ENCODE measurements around the gene ADSS1. TPM values are rescaled to one million over a fixed set of nuclear protein-coding genes. Genes with fewer than 3 reads are reported as not detected.

ADSS1 gene
- total RNA-seq, 2 donors from 2014 or later = 86.2 to 102 TPM

GRCh38 chr14:104794993-104795780, 71.2 kb downstream of the ADSS1 start, which contains the start of gene AKT1:
AKT1 (minus strand) TSS chr14:104795748; CDS start chr14:104792643, 3,105 bp downstream.
- DNase-seq = no peak
- intact Hi-C loops (cut with DNase I) = no loop called here
- ATAC-seq = peak; percentile 10 to 31

DNA sequence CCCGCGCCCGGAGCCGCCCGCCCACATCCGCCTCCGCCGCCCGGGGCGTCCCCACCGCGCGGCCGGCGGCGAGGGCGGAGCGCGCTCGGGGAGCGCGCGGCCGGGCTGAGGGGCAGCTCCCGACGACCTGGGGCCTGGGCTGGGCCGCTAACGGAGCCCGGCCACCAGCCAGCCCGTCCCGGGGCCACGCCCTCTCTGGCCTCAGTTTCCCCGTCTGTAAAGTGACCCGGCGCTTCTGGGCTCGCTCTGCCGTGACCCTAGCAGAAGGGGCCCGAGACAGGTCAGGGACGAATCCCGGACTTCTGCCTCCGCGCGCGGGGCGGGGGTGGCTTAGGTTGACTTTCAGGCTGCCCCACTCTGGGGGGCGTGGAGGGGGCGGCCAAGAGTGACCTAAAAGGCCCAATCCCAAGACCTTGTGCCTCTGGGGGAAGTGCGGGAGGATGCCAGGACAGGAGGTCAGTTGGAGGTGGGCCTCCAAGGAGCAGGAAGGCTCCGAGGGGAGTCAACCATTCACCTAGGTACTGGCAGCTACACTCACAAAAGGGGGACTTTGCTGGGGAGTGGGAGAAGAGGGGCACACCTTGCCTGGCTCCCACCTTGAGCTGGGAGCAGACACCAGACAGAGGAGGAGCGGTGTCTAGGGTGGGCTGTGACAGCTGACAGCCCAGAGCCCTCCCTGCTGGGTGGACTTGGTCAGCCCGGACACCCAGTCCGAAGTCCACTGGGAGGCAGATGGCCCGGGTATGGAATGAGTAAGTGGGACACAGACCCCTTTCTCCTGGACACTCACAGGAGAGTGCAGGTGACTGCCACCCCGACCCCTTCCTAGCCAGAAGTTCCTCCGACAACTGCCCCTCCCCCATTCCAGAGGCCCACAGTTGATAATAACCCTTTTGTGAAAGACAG, 72.0 kb downstream of the ADSS1 start:
- DNase-seq (peak; percentile 64), ATAC-seq (peak; percentile 48 to 57)
- intact Hi-C loops (cut with DNase I) = no loop called here

GRCh38 chr14:104796687-104797081, 72.7 kb downstream of the ADSS1 start:
- ATAC-seq (no peak), DNase-seq (no peak)
- intact Hi-C loops (cut with DNase I) = no loop called here

Small RNAs within 50 kb of the gene (microRNA-seq; reads per million reads assigned to microRNA genes)
- 0 reads per million in 2 donors for gene MIR4710

Other genes with a start within 250 kb of the ADSS1 start
- gene C14orf180, start 144.5 kb upstream of the ADSS1 start, total RNA-seq = 10 to 100 TPM; 26.6 to 66.7 TPM
- gene TMEM179, start 119.5 kb upstream of the ADSS1 start, total RNA-seq = 1 to 10 TPM in 1 of 2 donors, under 1 TPM in 1; 0.24 to 1.0 TPM
- gene INF2, start 34.6 kb upstream of the ADSS1 start, total RNA-seq = 10 to 100 TPM; 44.4 to 44.7 TPM
- gene SIVA1, start 28.9 kb downstream of the ADSS1 start, total RNA-seq = 10 to 100 TPM; 67.6 to 68.7 TPM
- 100 to 1,000 TPM; 113 to 127 TPM for gene AKT1, start 71.5 kb downstream of the ADSS1 start, total RNA-seq
- 1 to 10 TPM; 5.2 to 8.1 TPM for gene ZBTB42, start 76.9 kb downstream of the ADSS1 start, total RNA-seq
- 10 to 100 TPM; 12.4 to 17.2 TPM for gene CEP170B, start 141.0 kb downstream of the ADSS1 start, total RNA-seq
- gene PLD4, start 200.7 kb downstream of the ADSS1 start, total RNA-seq = under 1 TPM; 0.13 to 0.24 TPM